GM12891 (cell line): ENCODE results near the gene PTPRN2.
"Not testable (repeated sequence)": the region's sequence is repeated elsewhere in the genome, so short reads cannot be mapped to it uniquely, and the experiment has no call there.

ENCODE experiments used
- DNase-seq: peaks from one replicate; pipeline ENCODE4 v3.0.0; 2011; ENCODE audit warnings: low spot score; ENCODE audit not compliant: insufficient read length
- FAIRE-seq: peaks from 2 replicates; lab custom pipeline; 2011; peaks lifted over from hg19 to GRCh38; lab: Jason Lieb, UNC
- PAX5 ChIP-seq: IDR thresholded peaks from 2 replicates; pipeline ENCODE4 v1.6.1; 2011; ENCODE audit warnings: low read length, moderate library complexity, mild to moderate bottlenecking; ENCODE audit not compliant: insufficient read depth, severe bottlenecking
- POLR2A ChIP-seq: IDR thresholded peaks from 2 replicates; pipeline ENCODE4 v1.6.1; 2011; ENCODE audit warnings: low read depth, low read length, control low read depth
- POLR2AphosphoS5 ChIP-seq: IDR thresholded peaks from 2 replicates; pipeline ENCODE4 v1.6.1; 2011; ENCODE audit warnings: low read depth, low read length, control low read depth
- POU2F2 ChIP-seq: IDR thresholded peaks from 2 replicates; pipeline ENCODE4 v1.6.1; 2011; ENCODE audit warnings: low read depth, mild to moderate bottlenecking, control low read depth, low read length, moderate library complexity
- SPI1 ChIP-seq: IDR thresholded peaks from 2 replicates; pipeline ENCODE4 v1.6.1; 2011; ENCODE audit warnings: low read depth, low read length, control low read depth
- TAF1 ChIP-seq: IDR thresholded peaks from 2 replicates; pipeline ENCODE4 v1.6.1; 2011; ENCODE audit warnings: low read depth, low read length, control low read depth

PTPRN2 gene

GRCh38 chr7:158053183-158053915, 534.3 kb downstream of the PTPRN2 start:
- no peak for FAIRE-seq
- no peak for TF ChIP-seq POLR2AphosphoS5
- no peak for TF ChIP-seq SPI1
- TF ChIP-seq POU2F2 = no peak
- TF ChIP-seq PAX5 = no peak
- TF ChIP-seq POLR2A = no peak
- no peak for DNase-seq

GRCh38 chr7:158052381-158053060, 535.1 kb downstream of the PTPRN2 start:
- FAIRE-seq = no peak
- TF ChIP-seq SPI1 (no peak), POLR2A (no peak), PAX5 (no peak), TAF1 (no peak), POLR2AphosphoS5 (no peak), POU2F2 (no peak)
- DNase-seq = no peak

- DNase-seq (no peak), FAIRE-seq (no peak)
Observed at GRCh38 chr7:158051776-158052175, 535.8 kb downstream of the PTPRN2 start.

DNA sequence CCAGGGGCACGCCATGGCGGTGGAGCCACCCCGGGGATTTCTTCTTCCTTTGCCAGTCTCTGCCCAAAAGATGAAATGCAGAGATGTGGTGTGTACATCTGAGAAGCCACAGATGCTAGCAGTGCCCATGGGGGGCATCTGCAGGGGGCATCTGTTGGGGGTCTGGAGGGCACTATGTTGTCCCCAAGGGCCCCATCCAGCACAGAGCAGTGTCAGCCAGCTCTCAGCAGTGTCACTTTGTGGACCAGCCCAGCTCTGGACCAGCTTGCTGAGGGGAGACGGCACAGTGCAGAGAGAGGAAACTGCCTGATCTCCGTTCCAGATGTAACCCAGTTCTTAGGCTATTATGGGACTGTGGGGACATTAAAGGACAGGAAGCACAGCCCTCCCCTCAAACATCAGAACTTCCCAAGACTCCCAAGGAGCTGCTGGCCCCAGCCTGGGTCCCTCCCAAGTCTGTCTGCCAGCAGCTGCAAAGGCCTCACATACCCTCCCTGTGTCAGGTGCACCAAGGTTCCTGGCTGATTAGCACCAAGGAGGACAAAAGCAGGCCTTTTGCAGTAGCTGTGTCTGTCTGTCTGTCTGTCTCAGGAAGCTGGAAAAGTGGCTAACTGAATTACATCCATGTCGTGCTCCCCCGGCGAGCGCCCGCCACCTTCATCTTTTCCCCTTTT, 536.5 kb downstream of the PTPRN2 start:
- TF ChIP-seq POLR2AphosphoS5 (no peak), SPI1 (no peak), PAX5 (no peak), TAF1 (no peak), POLR2A (no peak), POU2F2 (no peak)
- FAIRE-seq (no peak), DNase-seq (no peak)

More at GRCh38 chr7:158051776-158052175, 535.8 kb downstream of the PTPRN2 start:
- TF ChIP-seq POLR2AphosphoS5 (no peak), PAX5 (no peak), SPI1 (no peak), POU2F2 (no peak), POLR2A (no peak), TAF1 (no peak)

- DNase-seq (no peak), FAIRE-seq (no peak)
- TF ChIP-seq POLR2A (no peak), POU2F2 (no peak), PAX5 (no peak), TAF1 (no peak), POLR2AphosphoS5 (no peak), SPI1 (no peak)
Observed at GRCh38 chr7:158050441-158050977, 537.1 kb downstream of the PTPRN2 start.

GRCh38 chr7:158049271-158049670, 538.4 kb downstream of the PTPRN2 start:
- no peak for DNase-seq
- FAIRE-seq = no peak
- TF ChIP-seq TAF1 (no peak), POLR2AphosphoS5 (no peak), POLR2A (no peak), POU2F2 (no peak), SPI1 (no peak), PAX5 (no peak)

- peak; percentile 74 for FAIRE-seq
- no peak for TF ChIP-seq POLR2AphosphoS5
- TF ChIP-seq POU2F2 = no peak
- no peak for TF ChIP-seq PAX5
- no peak for TF ChIP-seq TAF1
- no peak for TF ChIP-seq SPI1
- no peak for TF ChIP-seq POLR2A
- no peak for DNase-seq
Observed at GRCh38 chr7:158048569-158048968, 539.1 kb downstream of the PTPRN2 start.

DNA sequence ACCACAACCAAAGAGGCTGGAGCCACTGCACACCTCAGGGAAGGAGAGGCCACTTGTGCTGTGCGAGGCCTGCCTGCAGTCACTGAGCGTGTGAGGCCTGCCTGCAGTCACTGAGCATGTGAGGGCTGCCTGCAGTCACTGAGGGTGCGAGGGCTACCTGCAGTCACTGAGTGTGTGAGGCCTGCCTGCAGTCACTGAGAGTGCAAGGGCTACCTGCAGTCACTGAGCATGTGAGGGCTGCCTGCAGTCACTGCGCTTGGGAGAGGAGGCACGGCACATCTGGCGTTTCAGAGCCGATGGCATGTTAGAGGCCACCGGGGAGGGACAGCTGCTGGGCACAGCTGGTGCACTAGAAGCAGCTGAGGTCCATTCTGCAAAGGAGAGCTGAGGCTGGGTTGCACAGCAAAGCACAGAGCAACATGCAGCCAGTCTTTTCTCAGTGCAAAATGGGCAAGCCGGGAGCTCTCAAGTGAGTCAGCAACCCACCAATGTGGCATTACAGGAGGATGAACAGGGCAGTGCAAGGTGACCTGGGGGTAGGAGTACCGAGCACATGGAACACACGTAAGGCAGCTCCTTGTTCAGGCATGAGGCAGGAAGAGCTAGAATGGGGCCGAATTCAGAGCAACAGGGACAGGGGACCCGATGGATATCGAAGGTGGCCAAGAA, 540.1 kb downstream of the PTPRN2 start:
- FAIRE-seq (no peak), DNase-seq (no peak)
- TF ChIP-seq SPI1 (no peak), POU2F2 (no peak), POLR2AphosphoS5 (no peak), TAF1 (no peak), POLR2A (no peak), PAX5 (no peak)

GRCh38 chr7:158046246-158046645, 541.4 kb downstream of the PTPRN2 start:
- not testable (repeated sequence) for FAIRE-seq

More at GRCh38 chr7:158046246-158046645, 541.4 kb downstream of the PTPRN2 start:
- DNase-seq = not testable (repeated sequence)
